Stimulated activated CD4-positive, alpha-beta T cell treated with anti-CD3 and anti-CD28 coated beads, Interleukin-4, amount 100 ng/mL, for 24 hours (primary cell): ENCODE data around the gene ASXL1.

Experiments used
- DNase-seq: peaks from one replicate; pipeline ENCODE4 v3.0.0-alpha.2; 2020

The ASXL1 gene

GRCh38 chr20:32468313-32468640, 110.1 kb downstream of the ASXL1 start:
- no peak for DNase-seq

DNA sequence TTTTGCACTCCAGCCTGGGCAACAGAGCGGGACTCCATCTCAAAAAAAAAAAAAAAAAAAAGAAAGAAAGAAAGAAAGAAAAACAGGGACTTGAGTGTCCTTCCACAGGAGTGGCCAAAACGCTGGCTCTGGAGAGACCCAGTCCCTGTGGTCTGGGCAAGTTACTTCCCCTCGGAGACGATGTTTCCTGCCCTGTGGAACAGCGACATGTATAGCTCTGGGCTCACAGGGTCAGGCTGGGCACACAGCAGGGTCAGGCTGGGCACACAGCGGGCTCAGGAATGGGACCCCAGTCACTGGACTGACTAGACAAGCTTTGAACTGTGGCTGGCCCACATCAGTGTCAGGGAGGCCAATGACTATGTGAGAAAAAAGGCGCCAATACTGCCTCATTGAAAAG, 110.7 kb downstream of the ASXL1 start:
- no peak for DNase-seq

DNA sequence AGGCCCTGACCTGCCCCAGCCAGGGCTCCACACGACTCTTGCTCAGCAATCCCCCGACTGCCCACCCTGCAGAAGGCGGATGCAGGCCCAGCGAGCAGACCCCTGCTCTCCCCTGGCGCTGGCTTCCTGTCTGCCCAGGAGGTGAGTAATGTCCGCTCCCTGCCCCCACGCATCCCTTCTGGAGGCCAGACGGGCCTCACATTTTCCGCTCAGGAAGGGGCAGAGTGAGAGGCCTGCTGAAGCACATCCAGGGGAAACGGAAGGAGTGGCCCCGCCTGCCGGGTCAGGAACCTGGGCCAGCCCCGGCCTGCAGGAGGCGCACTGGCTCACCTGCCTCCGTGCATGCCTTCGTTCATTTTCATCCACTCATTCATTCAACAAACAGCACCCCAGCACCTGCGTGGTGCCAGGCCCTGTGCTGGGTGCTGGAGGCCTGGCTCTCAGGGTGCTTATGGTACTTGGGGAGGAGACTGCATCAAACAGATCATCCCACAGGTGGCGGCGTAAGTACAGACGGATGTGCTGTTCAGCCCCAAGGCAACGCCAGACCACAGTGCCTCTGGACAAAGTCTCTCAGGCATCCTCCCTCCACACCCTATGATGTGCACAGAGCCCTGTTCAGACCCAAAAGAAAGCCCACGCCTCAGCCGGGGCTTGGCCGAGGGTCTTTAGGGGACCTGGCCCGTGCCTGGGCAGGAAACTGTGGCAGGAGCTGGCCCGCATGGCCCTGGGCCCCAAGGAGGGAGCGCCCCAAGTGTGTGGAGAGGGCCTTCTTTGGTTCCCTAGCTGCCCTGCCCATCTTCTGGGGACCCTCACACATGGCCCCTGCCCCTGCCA, 112.1 kb downstream of the ASXL1 start:
- DNase-seq: peak; percentile 19

- no peak for DNase-seq
These were observed 112.8 kb downstream of the ASXL1 start for GRCh38 chr20:32470940-32471339.

- no peak for DNase-seq
These were observed 114.6 kb downstream of the ASXL1 start for GRCh38 chr20:32472581-32473207.

- no peak for DNase-seq
These were observed 115.3 kb downstream of the ASXL1 start for GRCh38 chr20:32473231-32474008.

DNA sequence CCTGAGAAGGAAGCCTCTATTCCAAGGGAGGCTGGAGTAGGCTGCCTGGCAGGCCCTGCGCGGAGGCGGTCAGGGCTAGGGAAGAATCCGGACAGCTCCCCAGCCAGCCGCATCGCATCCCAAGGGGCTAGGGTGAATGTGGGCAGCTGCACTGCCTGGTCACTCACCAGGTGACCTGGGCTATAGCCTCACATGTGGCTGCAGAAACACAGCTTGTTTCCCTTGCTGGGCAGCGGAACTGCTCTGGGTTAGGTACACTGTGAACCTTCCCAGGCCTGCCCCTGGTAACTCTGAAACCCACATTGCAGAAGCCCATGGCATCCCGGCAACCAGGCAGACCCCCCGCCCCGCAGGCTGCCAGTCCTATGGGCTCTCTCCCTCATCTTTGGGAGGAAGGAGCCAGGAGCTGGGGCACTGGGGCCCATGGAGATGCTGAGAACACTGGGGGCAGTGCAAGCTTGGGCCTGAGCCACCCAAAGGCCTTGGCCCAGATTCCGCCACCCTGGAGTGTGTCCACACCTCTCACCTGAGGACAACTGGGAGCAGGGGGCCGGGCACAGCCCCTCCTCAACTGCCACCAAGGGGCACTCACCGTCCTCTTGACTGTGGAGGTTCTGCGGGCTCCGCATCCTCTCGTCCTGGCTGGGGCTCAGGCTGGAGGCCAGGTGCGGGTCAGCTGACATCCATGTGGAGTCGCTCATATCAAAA, 116.0 kb downstream of the ASXL1 start:
- no peak for DNase-seq

GRCh38 chr20:32474717-32474966, 116.5 kb downstream of the ASXL1 start:
- no peak for DNase-seq

DNA sequence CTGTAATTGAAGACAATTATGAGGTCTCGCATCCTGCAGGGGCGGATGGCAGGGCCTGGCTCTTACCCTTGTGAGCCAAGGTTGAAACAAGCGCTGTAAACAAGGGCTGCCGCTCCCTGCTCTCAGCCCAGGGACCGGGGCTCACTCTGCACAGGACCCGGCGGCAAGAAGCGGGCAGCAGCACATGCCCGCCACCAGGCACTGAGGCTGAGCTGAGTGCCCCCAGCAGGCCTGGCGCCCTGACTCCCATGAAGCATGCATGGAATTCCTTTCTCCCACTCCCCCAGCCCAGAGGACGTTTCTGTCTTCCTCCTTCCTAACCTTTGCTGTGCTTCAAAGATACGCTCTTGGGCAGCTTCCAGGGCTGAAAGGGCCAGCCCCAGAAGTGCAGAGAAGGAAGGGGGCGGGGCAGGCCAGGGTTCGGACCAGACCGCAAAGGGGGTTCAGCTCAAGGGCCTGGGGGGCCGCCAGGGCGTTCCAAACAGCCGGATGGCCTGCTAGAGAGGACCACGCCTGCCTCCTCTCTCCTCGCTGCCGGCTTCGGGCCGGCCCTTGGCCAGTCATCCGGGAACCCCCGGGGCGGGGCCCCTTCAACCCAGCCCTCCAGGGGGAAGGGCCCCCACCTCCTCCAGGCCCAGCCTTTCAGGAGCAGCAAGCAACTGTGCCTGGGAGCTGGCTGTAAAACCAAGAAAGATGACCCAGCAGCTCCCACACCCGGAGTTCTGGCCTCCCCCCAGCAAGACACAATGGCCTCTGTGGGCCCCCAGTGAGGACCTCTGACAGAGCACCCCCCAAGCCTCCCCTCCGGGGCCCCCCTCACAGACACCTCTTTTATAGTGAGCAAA, 117.1 kb downstream of the ASXL1 start:
- no peak for DNase-seq

DNA sequence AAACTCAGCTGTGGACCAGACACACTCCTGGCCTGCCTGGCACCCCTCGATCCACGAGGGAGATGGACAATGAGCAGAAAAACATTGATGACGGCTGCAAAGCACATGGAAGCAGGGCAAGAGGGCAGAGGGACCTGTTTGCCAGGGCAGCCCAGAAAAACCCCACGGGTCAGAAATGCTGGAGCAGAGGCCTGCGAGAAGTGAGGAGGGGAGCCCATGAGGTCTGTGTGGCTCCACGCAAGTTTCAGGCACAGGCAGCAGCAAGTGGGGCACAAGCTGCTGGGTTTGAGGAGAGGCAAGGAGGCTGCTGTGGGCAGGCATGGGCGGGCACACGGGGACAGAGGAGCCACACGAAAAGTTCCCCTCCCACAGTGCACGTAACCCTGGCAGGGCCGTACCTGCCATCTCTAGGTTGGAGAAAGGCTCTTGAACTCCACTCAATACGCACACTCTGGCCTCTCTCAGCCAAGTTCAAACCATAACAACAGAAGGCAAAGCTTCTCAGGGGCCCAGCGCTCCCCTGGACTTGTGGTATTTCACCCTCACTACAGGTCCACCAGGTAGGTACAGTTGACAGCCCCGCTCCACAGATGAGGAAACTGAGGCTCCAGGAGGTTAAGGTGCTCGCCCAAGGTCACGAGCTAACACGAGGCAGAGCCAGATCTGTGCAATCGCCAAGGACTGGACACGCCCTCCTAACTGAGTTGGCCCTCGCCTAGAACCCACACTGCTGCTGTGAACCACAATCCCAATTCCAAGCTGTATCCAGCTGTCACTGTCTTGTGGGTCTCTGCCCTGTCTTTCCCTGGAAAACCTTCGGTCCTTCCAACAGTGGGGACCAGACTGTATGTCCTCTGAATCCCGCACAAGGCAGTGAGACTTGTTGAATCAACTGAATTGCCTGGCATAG, 118.8 kb downstream of the ASXL1 start:
- DNase-seq: no peak

GRCh38 chr20:32477594-32478512, 119.7 kb downstream of the ASXL1 start:
- no peak for DNase-seq

DNA sequence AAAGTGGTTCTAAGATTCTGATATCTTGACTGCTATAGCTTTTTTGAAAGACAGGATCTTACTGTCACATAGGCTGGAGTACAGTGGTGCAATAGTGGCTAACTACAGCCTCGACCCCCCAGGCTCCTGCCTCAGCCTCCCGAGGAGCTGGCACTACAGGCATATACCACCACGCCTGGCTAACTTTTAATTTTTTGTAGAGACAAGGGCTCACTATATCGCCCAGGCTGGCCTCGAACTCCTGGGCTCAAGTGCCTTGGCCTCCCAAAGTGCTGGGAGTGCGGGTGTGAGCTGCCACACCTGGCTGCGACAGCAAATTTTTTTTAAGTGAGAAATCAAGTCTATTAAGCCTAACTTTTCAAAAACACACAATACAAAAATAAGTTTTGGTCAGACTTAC, 120.4 kb downstream of the ASXL1 start:
- no peak for DNase-seq

DNA sequence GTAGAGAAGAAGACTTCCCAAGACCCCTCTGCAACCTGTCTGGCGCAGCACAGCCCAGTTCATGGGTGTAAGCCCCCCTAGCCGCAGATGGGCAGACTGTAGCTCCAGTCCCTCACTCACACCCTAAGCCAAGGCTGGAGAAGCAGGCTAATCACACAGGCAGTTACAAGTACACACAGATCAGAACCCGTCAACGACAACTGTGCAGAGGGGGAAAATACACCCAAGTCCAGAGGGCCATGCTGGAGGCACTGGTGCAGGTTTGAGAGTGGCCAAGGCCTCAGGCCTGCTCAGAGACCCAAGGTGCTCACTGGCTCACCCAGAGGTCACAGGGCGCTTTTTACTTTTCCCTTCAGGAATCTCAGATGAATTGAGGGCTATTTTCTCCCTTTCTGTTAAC, 120.9 kb downstream of the ASXL1 start:
- DNase-seq: no peak

- no peak for DNase-seq
These were observed 121.6 kb downstream of the ASXL1 start for GRCh38 chr20:32479697-32480171.

DNA sequence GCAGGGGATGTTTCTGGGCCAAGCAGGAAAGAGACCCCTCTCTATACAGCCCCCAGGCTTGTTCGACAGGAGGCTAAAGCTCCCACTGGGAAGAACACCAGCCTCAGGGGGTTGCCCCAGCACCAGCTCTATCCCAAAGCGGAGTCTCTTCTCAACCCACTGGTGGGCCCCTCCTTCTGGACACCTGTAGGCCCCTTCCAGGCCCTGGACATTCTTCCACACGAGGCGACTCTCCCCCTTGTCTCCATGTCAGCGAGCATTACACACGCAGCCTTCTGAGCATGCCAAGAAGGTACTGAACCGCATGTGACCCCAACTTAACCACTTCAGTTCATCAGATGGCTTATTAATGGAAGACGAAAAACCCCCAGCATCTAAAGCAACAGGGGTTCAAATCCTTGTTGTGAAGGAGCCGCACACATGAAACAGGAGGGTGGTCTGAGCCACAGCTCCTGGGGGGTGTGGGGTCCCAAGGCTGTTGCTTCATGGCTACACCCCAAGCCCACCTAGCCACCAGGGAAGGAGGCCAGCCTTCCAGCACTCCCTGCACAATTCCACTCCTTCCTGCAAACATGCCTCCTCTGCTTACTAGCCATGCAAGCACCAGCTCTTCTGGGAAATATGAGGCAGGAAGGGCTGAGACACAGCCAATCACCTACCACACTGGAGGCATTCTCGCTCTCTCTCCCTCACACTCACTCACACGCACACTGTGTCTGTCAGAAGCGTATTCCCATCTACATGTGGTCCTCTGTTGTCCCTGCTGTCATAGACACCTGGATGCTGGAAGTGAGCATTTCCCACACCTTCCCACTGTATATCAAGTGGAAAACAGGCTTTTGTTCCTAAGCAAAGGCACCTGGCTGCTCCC, 122.5 kb downstream of the ASXL1 start:
- DNase-seq: no peak

DNA sequence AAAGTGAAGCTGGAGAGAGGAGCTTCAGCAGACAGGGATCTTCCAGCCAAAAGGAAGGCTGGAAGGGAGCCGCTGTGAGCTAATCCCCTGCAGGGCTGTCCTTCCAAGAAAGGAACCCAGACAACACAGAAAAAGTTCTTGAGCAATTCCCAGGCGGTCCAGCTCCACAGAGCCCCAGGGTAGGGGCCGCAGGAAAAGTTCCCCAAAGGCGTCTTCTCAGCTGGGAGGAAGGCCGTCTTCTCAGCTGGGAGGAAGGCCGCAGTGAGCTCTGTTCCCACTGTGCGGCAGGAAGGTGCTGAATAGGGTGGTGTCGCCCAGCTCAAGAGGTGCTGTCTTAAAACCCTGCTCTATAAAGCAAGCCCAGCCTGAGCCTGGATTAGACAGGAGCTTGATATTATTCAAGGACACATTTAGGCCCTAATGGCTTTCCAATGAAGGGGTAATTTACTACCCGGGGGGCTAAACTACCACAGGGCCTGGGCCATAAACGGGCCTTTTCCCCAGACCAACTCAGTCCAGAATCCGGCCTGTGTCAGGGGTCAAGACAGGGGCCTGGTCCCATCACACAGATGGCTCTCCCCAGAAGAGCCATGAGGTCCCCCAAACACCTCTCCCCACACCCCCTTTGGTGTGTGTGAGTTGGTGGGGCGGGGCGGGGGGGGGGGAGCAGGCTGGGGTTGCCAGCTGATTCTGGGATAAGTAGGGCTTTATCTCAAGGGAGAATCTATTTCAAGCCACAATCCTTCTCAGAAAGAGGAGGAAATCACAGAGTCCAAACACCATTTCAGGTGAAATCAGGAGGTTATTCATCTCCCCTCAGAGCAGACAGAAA, 123.4 kb downstream of the ASXL1 start:
- DNase-seq: no peak

DNA sequence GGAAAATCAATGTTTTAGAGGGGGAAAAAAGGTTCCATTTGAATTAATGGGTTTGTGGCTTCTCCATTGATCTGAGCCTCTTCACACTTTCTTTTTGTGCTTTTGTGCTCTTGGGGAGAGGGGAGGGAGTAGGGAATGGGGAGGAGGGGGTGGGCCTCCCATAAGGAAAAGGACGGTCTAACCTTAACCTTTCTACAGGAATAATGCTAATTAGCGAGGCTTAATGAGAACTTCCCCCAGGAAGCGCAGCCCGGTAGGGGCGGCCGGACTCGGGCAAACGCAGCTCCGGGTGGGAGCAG, 124.0 kb downstream of the ASXL1 start:
- DNase-seq: no peak

- peak; percentile 27 for DNase-seq
These were observed 124.5 kb downstream of the ASXL1 start for GRCh38 chr20:32482442-32483261.
